NOMO-1 treated with DMSO at 0.1 percent for 48 hours (cell line): ENCODE data around the gene SOX8.
"Not testable (repeated sequence)": the region's sequence is repeated elsewhere in the genome, so short reads cannot be mapped to it uniquely, and the experiment has no call there.

ENCODE experiments used
- DNase-seq: peaks from one replicate; lab custom pipeline; 2025; ENCODE audit not compliant: unreplicated experiment; lab: John Stamatoyannopoulos, UW

Gene SOX8

DNA sequence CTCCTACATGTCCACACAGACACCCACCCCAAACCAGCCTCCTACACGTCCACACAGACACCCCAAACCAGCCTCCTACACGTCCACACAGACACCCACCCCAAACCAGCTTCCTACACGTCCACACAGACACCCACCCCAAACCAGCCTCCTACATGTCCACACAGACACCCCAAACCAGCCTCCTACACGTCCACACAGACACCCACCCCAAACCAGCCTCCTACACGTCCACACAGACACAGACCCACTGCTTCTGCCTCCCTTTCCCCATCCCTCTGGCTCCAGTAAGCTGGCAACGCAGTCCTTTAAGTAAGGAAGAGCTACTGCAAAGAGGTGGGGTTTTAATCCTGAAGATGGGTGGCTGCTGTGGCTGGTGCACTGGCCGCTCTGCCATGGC lies 27.8 kb upstream of the SOX8 start:
- DNase-seq: not testable (repeated sequence)

DNA sequence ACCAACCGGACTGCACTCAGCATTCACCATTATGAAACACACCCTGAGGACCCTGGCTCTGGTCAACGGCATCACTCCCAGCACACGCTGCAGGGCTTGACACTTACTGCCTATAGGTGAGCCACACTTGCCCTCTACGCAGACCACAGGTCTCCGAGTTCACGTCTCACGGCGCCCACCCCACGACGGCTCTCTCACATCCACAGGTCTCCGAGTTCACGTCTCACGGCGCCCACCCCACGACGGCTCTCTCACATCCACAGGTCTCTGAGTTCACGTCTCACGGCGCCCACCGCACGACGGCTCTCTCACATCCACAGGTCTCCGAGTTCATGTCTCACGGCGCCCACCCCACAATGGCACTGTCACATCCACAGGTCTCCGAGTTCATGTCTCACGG lies 25.8 kb upstream of the SOX8 start:
- not testable (repeated sequence) for DNase-seq

DNA sequence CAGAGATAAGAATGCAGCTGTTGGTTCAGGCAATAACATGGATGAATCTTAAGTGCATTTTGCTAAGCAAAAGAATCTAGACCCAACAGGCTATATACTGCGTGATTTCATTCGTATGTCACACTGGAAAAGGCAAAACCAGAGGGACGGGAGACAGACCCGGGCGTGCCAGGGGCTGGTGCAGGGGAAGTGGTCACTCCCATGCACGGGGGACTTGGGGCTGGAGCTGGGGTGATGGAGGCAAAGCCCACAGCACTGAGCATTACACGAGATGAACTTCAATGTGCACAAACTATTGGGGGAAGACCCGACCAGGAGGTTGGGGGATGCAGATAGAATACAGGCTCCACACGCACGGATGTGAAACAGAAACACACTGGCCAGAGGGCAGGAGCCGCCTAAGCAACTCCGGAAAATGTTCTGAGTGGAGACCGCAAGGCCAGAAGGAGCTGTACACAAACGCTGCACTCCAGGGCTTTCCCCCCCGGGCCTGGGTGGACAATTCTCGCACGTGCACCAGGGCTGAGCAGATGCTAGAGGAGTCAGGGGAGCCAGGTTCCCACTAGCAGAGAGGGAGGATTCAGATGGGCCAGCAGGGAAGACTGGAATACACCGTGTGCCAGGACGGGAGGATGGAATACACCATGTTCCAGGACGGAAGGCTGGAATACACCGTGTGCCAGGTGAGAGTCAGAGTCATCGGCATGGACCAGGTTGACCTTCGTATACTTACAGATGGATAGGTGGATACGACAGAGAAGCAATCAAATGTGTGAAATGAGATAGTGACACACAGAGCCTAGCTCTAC lies 22.1 kb upstream of the SOX8 start:
- DNase-seq: no peak

DNA sequence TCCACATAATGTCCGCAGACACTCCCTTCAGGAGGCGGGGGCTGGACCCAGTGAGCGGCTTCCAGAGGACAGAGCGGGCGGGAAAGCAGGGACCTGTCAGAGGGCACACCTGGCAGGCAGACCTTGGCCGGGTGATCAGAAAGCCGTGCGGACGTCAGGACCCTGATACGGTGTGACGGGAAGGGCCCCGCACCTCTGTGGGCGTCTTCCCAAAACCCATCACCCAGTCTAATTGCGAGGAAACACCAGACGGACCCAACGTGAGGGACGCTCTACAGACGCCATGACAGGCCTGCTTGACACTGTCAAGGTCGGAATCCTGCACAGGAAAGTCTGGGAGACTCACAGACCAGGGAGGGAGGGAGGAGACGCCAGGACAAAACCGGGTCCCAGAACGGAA lies 19.2 kb upstream of the SOX8 start:
- no peak for DNase-seq

DNA sequence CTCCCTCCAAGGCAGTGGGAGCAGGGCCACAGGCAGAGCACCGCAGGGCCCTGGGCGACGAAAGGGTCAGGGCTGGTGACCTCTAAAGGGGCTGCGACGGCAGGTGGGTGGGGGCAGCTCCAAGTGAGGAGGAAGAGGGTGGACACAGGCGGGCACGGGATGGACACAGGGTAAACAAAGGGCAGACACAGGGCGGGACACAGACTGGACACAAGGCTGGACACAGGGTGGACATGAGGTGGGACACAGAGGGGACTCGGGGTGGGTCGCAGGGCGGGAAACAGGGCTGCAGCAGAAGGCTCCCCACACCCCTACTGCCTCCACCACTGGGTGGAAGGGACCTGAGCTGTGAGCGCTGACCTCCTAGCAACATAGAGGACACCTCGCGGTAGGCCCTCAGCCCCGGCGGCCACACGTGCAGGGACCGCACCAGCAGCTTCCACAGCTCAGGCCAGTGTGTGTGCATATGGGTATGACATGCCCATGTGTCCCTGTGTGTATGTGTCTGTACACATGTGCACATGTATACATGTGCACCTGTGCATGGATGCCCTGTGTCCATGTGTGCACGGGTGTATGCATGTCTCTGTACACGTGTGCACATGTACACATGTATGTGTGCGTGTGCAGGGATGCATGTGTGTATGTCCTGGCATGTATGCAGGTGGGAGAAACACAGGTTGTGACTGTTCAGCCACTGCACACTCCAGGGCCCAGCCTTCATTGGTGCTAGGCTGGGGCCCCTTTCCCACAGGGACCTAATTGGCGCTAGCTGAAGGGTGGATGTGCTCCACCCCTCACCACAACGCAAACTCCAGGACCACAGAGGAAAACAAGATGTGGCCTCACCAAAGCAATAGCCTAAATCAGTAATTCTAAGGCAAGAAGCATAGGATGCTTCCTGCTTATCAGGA lies 18.4 kb upstream of the SOX8 start:
- no peak for DNase-seq

DNA sequence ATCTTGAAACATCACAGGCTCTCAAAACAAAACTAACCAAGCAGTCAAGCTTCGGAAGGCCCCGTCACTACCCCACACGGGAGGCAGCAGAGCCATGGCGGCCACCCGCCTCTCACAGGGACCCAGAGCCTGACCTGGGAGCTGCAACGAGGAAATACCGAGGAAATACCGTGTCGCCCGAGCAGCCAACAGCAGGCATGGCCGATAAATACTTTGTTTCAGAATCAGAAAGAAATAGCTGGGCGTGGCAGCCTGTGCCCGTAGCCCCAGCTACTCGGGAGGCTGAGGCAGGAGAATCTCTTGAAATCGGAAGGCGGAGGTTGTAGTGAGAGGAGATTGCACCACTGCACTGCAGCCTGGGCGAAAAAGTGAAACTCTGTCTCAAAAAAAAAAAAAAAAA lies 17.7 kb upstream of the SOX8 start:
- no peak for DNase-seq

DNA sequence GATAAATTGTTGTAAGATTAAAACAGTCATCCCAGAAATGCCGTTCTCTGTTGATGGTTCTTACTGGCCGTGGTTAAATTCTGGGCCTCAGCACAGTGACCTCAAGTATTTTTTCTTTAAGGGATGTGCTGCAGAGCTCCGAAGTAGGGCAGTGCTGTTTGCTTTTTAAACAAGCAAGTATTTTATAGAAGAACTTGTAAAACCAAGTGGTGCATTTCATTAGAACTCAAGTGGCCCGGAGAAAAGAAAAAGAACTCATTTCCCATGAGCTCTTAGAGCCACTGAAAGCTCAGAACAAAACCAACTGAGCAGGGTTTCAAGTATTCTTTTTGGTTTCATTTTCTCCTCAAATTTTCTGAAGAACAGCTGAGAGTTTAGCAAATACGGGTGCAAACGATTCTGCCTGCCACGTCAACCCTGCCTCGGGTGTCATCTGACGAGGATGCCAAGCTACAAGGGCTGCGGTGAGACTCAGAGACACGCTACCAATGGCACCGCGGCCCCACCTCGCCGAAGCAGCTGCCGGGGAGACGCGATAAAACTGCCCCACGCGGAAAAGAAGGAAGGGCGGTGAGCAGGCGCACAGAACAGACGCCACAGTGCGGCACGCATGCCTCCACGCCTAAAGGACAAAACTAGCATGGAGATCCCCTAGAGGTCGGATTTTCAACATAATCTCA lies 17.1 kb upstream of the SOX8 start:
- no peak for DNase-seq

DNA sequence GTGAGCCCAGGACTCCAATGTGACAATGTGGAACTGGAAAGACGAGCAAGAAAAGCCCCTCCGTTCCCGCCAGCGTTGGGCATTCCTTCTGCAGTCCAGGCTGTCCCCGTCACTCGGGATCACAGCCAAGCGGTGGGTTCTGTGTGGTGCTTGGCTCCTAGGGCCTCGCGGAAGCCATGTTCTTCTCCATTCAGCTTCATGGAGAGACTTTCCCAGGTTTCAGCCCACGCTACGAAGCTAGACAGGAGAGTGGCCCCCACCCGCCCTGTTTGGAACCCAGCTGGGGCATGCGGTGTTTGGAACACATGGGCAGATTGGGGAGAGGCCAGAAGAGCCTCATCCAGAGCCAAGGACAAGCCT lies 16.6 kb upstream of the SOX8 start:
- DNase-seq: no peak

DNA sequence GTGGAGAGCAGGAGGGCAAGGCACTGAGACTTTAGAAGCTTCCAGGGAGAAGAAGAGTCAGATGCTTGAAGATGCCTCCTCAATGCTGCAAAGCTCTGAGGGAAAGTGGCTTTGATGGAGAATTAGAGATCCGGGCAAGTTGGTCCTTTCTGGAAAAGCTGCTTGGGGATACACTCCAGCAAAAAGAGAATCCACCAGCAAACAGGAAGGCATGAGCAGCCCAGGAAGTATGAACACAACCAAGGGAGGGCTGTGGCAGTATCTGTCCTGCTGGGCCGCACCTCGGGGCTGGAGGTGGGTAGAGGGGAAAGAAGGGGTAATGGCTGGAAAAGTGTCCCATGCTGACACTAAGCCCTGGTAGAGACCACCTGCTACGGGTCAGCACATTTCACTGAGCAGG lies 16.1 kb upstream of the SOX8 start:
- no peak for DNase-seq

DNA sequence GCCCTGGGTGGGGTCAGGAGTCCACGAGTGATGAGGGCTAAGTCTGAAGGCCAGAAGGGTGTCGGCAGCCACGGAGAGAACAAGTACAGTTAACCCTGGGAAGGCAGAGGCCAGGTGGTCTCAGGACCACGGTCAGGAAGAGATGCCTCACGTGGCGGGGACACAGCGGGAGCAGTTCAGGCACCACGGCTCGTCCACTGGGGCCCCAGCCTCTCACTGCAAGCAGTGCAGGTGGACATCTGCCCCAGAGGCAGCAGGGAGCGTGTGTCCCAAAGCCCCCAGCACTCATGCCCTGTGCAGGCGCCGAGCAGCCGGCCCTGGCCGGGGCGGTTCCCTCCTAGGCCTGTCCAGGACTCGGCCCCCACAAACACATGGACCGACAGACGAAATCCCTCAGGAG lies 15.5 kb upstream of the SOX8 start:
- DNase-seq: no peak

DNA sequence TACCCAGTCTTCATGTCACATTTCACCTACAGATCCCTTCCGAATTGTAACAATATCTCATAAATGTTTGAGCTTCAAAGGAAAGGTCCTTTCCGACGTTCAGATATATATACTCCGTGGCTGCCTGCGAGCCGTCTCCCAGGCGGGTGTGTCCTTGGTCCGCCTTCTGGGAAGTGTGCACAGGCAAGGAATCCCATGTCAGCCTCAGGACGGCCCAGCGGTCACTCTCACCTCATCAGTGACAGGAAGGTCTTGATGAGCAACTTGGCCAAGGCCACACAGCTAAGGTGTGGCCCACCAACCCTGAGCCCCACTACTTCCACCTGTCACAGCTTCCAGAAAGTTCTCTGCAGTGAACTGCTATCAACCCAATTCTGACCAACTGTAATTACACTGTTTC lies 15.1 kb upstream of the SOX8 start:
- no peak for DNase-seq

DNA sequence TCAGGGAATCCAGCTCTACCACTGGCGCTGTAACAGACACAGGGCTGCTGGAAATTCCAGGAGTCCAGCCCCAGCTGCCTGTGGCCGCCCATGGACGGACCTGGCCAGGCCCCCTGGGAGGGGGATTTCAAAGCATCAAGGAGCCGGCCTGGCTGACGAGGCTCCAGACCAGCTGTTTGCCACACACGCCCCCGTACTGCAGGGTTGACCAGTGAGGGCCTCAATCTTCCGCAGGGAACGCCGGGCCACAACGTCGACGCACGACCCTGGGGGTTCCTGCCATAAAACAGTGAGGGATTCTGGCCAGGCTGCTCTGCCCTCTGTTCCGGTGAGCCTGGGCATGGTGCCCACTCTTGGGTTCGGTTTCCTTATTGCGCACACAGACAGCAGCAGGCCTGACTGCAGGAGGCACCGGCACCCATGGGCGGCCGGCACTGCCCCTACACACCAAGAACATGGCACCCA lies 14.5 kb upstream of the SOX8 start:
- DNase-seq: no peak

DNA sequence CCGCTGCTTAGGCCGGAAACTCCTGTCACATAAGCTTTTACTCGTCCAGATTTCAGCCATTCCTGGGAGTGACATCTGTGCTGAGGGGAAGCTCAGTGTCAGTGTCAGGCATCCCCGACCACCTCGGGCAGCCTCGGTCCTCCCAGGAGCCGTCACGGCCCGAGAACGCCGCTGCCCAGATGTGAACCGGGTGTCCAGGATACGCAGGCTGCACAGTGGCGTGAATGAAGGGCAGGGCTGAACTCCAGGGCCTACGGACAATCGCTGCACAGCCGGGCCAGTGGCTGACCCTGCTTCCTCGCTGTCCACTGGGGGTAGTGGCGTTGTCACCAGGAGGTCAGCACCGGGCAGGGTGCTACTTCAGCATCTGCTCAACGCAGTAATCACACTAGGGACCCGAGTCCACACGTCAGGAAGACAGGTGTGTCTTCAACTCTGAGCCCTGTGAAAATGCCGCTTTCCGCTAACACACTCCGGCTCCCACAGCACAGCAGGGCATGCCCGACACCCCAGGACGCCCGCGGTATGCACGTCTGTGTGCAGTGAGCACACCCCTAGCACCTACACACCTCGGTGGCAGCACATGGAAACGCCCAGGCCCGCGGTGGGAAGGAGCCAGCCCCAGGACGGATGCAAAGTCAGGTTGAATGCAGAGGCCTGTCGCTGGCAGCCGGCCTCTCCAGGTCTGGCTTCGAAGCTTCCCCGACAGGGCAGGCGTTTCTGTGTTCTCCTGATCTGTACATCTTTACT lies 13.8 kb upstream of the SOX8 start:
- DNase-seq: no peak

DNA sequence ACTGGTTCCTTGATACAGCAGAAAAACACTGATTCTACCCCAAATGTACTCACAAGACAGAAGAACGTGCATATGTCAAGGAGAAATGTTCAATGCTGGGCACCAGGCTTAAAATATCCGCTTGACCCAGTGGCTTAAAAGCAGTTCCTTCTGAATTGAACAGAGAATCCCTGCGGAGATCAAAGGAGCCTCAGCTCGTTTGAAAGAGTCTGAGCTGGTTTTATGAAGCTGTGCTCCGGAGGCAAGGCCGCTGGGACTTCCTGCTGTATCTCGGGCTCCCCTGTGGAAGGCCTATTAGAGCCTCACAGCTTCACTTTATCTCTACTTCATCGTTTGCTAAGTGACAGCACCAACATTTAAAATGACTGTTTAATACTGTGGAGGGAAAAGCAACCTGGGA lies 12.9 kb upstream of the SOX8 start:
- DNase-seq: no peak

DNA sequence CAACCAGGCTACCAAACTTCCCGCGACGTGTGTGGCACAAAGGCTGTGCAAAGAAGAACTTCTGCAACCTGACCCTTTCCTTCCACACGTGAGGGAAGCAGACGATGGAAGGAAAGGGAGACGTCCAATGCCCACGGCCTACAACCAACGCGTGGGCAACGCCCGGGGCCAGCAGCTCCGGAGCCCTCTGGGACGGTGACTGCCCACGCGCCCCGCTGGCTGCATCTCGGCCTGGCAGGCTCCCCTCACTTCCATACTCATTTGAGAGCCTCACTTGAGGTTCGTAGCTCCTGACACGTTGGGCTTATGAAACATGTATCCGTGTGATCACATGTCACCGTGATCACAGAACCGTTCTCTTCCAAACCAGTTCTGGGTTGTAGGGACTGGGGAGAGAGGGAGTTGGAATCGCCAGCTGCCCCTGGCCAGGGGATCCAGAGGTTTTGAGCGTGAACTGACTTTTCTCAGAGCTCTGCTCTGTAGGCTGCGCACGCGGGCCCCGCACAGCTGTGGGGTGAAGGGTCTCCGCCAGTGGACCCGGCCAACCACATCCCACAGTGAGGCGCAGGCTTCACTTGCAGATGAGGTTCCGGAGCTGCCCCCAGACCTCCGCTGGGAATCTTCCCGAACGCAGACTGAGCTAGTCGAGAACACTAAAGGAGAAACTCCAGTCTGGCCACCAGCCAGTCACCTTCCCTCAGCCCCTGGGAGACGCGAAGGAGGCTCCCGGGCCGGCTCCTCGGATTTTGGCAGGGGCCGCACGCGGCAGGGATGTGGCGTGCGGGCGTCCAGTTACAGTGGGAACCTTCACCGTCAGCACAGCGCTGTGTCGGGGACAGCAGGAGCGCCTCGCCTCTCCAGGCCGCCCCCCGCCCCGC lies 11.8 kb upstream of the SOX8 start:
- no peak for DNase-seq

DNA sequence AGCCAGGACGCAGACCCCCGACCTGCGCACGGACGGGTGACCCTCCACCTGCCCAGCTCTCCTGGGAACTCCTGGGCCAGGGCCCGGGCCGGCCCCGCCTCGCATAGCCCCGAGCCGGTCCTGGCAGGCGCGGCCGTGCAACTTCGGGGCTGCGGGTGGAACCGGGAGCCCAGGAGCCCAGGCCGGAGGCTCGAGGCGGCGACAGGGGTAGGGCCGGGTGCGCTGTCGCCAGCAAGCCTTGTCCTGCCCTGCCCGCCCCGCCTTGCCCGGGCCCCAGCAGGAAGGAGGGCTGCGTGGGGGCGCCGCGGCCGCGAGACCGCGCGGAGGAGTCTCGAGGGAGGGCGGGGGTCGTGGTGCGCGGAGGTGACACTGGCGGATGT lies 11.2 kb upstream of the SOX8 start:
- DNase-seq: no peak

DNA sequence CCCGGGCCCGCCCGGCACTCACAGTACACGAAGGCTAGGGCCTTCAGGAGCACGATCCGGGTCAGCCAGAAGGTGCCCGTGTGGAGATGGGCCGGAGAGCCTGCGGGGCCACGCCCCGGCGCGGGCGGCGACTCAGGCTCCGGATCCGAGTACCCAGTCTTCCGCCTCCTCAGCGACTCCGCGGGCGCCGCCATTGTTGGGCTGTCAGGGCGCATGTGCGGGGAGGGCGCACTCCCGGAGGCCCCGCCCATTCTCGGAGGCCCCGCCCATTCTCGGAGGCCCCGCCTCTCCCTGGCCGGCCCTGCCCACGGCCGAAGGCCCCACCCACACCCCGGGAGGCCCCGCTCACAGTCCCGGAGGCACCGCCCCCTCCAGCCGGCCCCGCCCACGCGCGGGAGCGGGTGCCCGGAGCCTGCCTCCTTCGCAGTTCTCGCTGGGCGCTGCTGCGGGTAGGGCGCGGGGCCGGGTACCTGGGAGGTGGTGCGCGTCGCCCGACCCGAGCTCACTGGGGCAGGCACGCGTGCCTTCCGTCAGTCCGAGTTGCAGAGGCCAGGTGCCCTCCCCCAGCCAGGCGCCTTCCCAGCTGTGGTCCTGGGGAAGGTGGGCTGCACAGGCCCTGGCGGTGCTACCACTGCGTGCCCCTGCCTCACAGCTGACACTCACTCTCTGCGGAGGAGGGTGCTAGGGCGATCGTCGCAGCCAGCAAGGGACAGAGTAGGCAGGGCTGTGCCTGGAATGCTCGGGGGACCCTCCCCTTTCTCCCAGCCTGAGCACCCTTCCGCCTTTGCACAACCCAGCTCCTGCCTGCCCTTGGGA lies 10.6 kb upstream of the SOX8 start, which contains the start of gene LMF1:
TSS of gene LMF1 (minus strand) at position 219 of the 816 bp plus-strand sequence. CDS start at position 215, 4 bp downstream.
- peak; percentile 87 for DNase-seq

DNA sequence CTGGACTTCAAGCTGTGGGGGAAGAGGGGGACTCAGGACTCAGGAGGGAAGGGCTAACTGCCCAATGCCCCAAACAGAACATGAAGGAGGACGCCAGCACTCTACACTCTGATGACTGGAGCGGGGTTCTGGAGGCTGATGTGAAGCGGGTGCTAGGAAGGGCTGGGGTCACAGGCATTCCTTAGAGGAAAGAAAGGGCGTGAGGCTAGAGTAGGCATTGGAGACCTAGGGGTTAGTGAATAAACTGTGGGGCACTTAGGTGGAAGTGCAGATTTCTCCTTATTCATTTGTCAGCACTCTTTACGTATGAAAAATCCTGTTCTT lies 10.0 kb upstream of the SOX8 start:
- DNase-seq: no peak

DNA sequence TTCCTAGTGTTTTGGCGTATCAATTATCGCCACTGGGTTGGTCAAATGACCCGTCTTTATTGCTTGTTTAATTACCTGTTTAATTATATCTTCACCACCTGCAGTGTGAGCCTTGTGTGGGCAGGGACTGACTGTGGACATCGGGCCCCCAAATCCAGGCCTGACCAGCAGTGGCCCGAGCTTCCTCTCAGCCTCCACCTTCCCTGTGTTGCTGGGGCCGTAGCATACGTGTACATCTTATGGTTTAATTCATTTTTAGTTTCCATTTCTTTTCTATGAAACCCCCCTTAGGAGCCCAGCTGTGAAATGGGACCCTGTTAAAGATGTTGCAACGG lies 9.6 kb upstream of the SOX8 start:
- DNase-seq: no peak
